GM19193 (cell line): ENCODE data around the gene TGFB3.

ENCODE experiments used
- POLR2A ChIP-seq: IDR thresholded peaks from 4 replicates; pipeline ENCODE4 v1.6.1; 2011; ENCODE audit not compliant: insufficient read depth, insufficient read length; ENCODE audit errors: extremely low read depth

The TGFB3 gene

GRCh38 chr14:75995372-75996041, 13.7 kb upstream of the TGFB3 start:
- TF ChIP-seq POLR2A = no peak

- TF ChIP-seq POLR2A = no peak
Observed at GRCh38 chr14:75993567-75994041, 11.8 kb upstream of the TGFB3 start.

- TF ChIP-seq POLR2A = no peak
Observed at GRCh38 chr14:75991753-75992152, 10.0 kb upstream of the TGFB3 start.

- no peak for TF ChIP-seq POLR2A
Observed at GRCh38 chr14:75990297-75990696, 8.5 kb upstream of the TGFB3 start.

GRCh38 chr14:75989134-75989533, 7.3 kb upstream of the TGFB3 start:
- TF ChIP-seq POLR2A = no peak

- TF ChIP-seq POLR2A = no peak
Observed at GRCh38 chr14:75987201-75987970, 5.6 kb upstream of the TGFB3 start.

- TF ChIP-seq POLR2A = no peak
Observed at GRCh38 chr14:75986439-75986765, 4.6 kb upstream of the TGFB3 start.

GRCh38 chr14:75985618-75986438, 4.0 kb upstream of the TGFB3 start, which contains the start of gene IFT43:
IFT43 (plus strand) TSS chr14:75985763; CDS start chr14:75985787, 24 bp downstream.
- peak; percentile 33 for TF ChIP-seq POLR2A

- TF ChIP-seq POLR2A = no peak
Observed at GRCh38 chr14:75984674-75985073, 2.9 kb upstream of the TGFB3 start.

GRCh38 chr14:75983019-75983358, 1.2 kb upstream of the TGFB3 start:
- no peak for TF ChIP-seq POLR2A

- no peak for TF ChIP-seq POLR2A
Observed at GRCh38 chr14:75982266-75983018, 647 bp upstream of the TGFB3 start.

GRCh38 chr14:75980856-75981255, 939 bp downstream of the TGFB3 start:
- no peak for TF ChIP-seq POLR2A

- TF ChIP-seq POLR2A = no peak
Observed at GRCh38 chr14:75979648-75980565, 1.9 kb downstream of the TGFB3 start.
